ENCODE data around the gene NEDD9.

DNA sequence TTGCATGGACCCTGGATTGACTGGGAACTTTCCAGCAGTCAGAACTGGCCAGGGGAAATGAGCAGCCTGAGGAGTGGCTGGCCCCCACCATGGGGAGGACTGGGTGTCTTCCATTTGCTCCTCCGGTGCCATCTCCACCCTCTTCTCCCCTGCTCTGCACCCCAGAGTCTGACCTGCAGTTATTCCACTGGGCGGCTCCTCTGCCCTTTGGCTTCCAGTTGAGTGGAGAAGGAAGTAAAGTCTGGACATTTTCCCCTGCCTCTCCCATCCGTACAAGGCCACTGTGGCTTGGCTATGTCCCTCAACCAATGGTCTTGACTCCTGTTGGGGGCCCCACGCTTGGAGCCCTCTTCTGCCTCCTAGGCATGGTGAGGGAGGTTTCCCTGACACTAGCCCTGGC lies 47.9 kb upstream of the NEDD9 start:
- TF ChIP-seq, protein P1, sequence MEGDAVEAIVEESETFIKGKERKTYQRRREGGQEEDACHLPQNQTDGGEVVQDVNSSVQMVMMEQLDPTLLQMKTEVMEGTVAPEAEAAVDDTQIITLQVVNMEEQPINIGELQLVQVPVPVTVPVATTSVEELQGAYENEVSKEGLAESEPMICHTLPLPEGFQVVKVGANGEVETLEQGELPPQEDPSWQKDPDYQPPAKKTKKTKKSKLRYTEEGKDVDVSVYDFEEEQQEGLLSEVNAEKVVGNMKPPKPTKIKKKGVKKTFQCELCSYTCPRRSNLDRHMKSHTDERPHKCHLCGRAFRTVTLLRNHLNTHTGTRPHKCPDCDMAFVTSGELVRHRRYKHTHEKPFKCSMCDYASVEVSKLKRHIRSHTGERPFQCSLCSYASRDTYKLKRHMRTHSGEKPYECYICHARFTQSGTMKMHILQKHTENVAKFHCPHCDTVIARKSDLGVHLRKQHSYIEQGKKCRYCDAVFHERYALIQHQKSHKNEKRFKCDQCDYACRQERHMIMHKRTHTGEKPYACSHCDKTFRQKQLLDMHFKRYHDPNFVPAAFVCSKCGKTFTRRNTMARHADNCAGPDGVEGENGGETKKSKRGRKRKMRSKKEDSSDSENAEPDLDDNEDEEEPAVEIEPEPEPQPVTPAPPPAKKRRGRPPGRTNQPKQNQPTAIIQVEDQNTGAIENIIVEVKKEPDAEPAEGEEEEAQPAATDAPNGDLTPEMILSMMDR (IDR thresholded peaks at IDR 0.05; ENCODE audit: low read length), result no peak
- no peak for TF ChIP-seq EZH2 (IDR thresholded peaks at IDR 0.05; ENCODE audit: borderline replicate concordance, low read length)

Measured in OCI-LY1 (cell line).